SK-N-SH treated with all-trans-retinoic acid at 6 μM for 48 hours (cell line): ENCODE data around the gene RNPS1.

Experiments
- ATAC-seq: fragments of 200-7000 bp; cut with Tn5 transposase; 3 replicates; pipeline ENCODE4 v1.9.1; 2020; ENCODE audit warnings: mild to moderate bottlenecking, moderate library complexity
- ARNTL ChIP-seq: fragments of 450-650 bp; formaldehyde crosslinking; IDR thresholded peaks from 2 replicates; pipeline ENCODE4 v1.5.0; 2020; ENCODE audit warnings: low read depth, mild to moderate bottlenecking, moderate library complexity, borderline replicate concordance
- CREB5 ChIP-seq: fragments of 250-450 bp; sonication (Bioruptor Pico); IDR thresholded peaks from 2 replicates; pipeline ENCODE4 v1.5.1; 2020; ENCODE audit warnings: low read depth, mild to moderate bottlenecking, moderate library complexity
- CSDC2 ChIP-seq: fragments of 250-450 bp; sonication (Bioruptor Pico); IDR thresholded peaks from 2 replicates; pipeline ENCODE4 v1.5.0; 2020; ENCODE audit warnings: mild to moderate bottlenecking, moderate library complexity
- ESRRG ChIP-seq: fragments of 250-450 bp; sonication (Bioruptor Pico); IDR thresholded peaks from 2 replicates; pipeline ENCODE4 v1.6.1; 2021; ENCODE audit warnings: mild to moderate bottlenecking
- GLIS3 ChIP-seq: fragments of 250-450 bp; sonication (Bioruptor Pico); IDR thresholded peaks from 2 replicates; pipeline ENCODE4 v1.5.0; 2020; ENCODE audit warnings: mild to moderate bottlenecking, moderate library complexity
- ISL1 ChIP-seq: fragments of 250-450 bp; sonication (Bioruptor Pico); IDR thresholded peaks from 2 replicates; pipeline ENCODE4 v2.1.2; 2022; ENCODE audit warnings: mild to moderate bottlenecking, moderate library complexity
- PATZ1 ChIP-seq: fragments of 250-450 bp; sonication (Bioruptor Pico); IDR thresholded peaks from 2 replicates; pipeline ENCODE4 v1.8.0; 2020; ENCODE audit warnings: mild to moderate bottlenecking, moderate library complexity, borderline replicate concordance
- POU6F1 ChIP-seq: fragments of 250-450 bp; sonication (Bioruptor Pico); IDR thresholded peaks from 2 replicates; pipeline ENCODE4 v1.8.0; 2021; ENCODE audit warnings: low read depth, mild to moderate bottlenecking, moderate library complexity, borderline replicate concordance
- PPARA ChIP-seq: fragments of 250-450 bp; sonication (Bioruptor Pico); IDR thresholded peaks from 2 replicates; pipeline ENCODE4 v1.5.0; 2020; ENCODE audit warnings: mild to moderate bottlenecking, borderline replicate concordance
- RARB ChIP-seq: fragments of 250-450 bp; sonication (Bioruptor Pico); IDR thresholded peaks from 2 replicates; pipeline ENCODE4 v1.8.0; 2021; ENCODE audit warnings: mild to moderate bottlenecking, moderate library complexity
- SNAI2 ChIP-seq: fragments of 250-450 bp; sonication (Bioruptor Pico); IDR thresholded peaks from 2 replicates; pipeline ENCODE4 v1.5.0; 2020; ENCODE audit warnings: mild to moderate bottlenecking, moderate library complexity
- TCF4 ChIP-seq: fragments of 250-450 bp; sonication (Bioruptor Pico); IDR thresholded peaks from 2 replicates; pipeline ENCODE4 v1.8.0; 2021; ENCODE audit warnings: mild to moderate bottlenecking, moderate library complexity, borderline replicate concordance
- TSHZ2 ChIP-seq: fragments of 250-450 bp; sonication (Bioruptor Pico); IDR thresholded peaks from 2 replicates; pipeline ENCODE4 v1.5.0; 2020; ENCODE audit warnings: mild to moderate bottlenecking, moderate library complexity
- ZFP3 ChIP-seq: fragments of 250-450 bp; sonication (Bioruptor Pico); IDR thresholded peaks from 2 replicates; pipeline ENCODE4 v1.5.0; 2020; ENCODE audit warnings: mild to moderate bottlenecking, moderate library complexity
- ZFP30 ChIP-seq: fragments of 450-650 bp; formaldehyde crosslinking; IDR thresholded peaks from 2 replicates; pipeline ENCODE4 v1.5.0; 2022; ENCODE audit warnings: mild to moderate bottlenecking, moderate library complexity
- ZNF565 ChIP-seq: fragments of 450-650 bp; formaldehyde crosslinking; conservative IDR thresholded peaks from 2 replicates; pipeline ENCODE4 v1.5.0; 2020; ENCODE audit warnings: low read depth, mild to moderate bottlenecking, moderate library complexity
- ZNF70 ChIP-seq: fragments of 450-650 bp; formaldehyde crosslinking; IDR thresholded peaks from 2 replicates; pipeline ENCODE4 v1.5.0; 2020; ENCODE audit warnings: mild to moderate bottlenecking, moderate library complexity
- ZNF8 ChIP-seq: fragments of 450-650 bp; formaldehyde crosslinking; IDR thresholded peaks from 2 replicates; pipeline ENCODE4 v1.5.0; 2020; ENCODE audit warnings: mild to moderate bottlenecking, moderate library complexity

The RNPS1 gene

GRCh38 chr16:2282866-2283555 is 15.1 kb upstream of the RNPS1 start:
- no peak for ATAC-seq
- TF ChIP-seq CREB5, result no peak
- no peak for TF ChIP-seq CSDC2 (CRISPR knock-in tag)
- TF ChIP-seq ZFP30 (CRISPR knock-in tag), result no peak
- no peak for TF ChIP-seq POU6F1
- no peak for TF ChIP-seq ESRRG (CRISPR knock-in tag)
- no peak for TF ChIP-seq GLIS3 (CRISPR knock-in tag)
- no peak for TF ChIP-seq RARB
- TF ChIP-seq TSHZ2 (CRISPR knock-in tag), result no peak
- TF ChIP-seq ZNF8 (CRISPR knock-in tag), result no peak
- no peak for TF ChIP-seq TCF4 (CRISPR knock-in tag)
- TF ChIP-seq ZNF70, result no peak
- TF ChIP-seq PATZ1 (CRISPR knock-in tag), result no peak
- TF ChIP-seq ARNTL, result no peak
- no peak for TF ChIP-seq ISL1 (CRISPR knock-in tag)
- TF ChIP-seq PPARA (CRISPR knock-in tag), result no peak
- TF ChIP-seq SNAI2 (CRISPR knock-in tag), result no peak

- TF ChIP-seq CREB5, result no peak
- TF ChIP-seq CSDC2 (CRISPR knock-in tag), result no peak
- no peak for TF ChIP-seq ZNF565 (CRISPR knock-in tag)
- TF ChIP-seq GLIS3 (CRISPR knock-in tag), result no peak
- no peak for TF ChIP-seq ISL1 (CRISPR knock-in tag)
- TF ChIP-seq PATZ1 (CRISPR knock-in tag), result no peak
- ATAC-seq, result no peak
These were observed 14.3 kb upstream of the RNPS1 start for GRCh38 chr16:2282262-2282661.

GRCh38 chr16:2280981-2281542 is 13.1 kb upstream of the RNPS1 start:
- no peak for TF ChIP-seq ZFP3 (CRISPR knock-in tag)
- no peak for TF ChIP-seq TSHZ2 (CRISPR knock-in tag)
- no peak for ATAC-seq
